A549 treated with AZD9567 at 1 μM for 4 hours (cell line): ENCODE results near the gene SURF1. TPM values are rescaled to one million over a fixed set of nuclear protein-coding genes. Genes with fewer than 3 reads are reported as not detected.

Experiments
- total RNA-seq: library from RNA; stranded (reverse); fragments of 200-300 nt; extraction: Qiagen RNA extraction; gene quantifications from 5 replicates; pipeline ENCODE4 v1.2.3, GENCODE V29; 2022; ENCODE audit not compliant: insufficient read depth

The SURF1 gene, protein sequence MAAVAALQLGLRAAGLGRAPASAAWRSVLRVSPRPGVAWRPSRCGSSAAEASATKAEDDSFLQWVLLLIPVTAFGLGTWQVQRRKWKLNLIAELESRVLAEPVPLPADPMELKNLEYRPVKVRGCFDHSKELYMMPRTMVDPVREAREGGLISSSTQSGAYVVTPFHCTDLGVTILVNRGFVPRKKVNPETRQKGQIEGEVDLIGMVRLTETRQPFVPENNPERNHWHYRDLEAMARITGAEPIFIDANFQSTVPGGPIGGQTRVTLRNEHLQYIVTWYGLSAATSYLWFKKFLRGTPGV
- 43.9 to 54.8 TPM (median 47.5 TPM) in 5 replicates for total RNA-seq

GRCh38 chr9:133356391-133357091, at the start of gene SURF1, which contains the start of gene SURF2:
TSS of gene SURF1 (minus strand) at chr9:133356487. CDS start at chr9:133356453, 34 bp downstream.
TSS of gene SURF2 (plus strand) at chr9:133356550. CDS start at chr9:133356593, 43 bp downstream.

GRCh38 chr9:133375724-133376654, 19.7 kb upstream of the SURF1 start, which contains the start of the genes STKLD1 and SURF4:
TSS of gene STKLD1 (plus strand) at chr9:133376366. CDS start at chr9:133376474, 108 bp downstream.
TSS of gene SURF4 (minus strand) at chr9:133376060. CDS start at chr9:133375969, 91 bp downstream.

GRCh38 chr9:133347985-133348717, 8.1 kb downstream of the SURF1 start, which contains the start of the genes MED22 and RPL7A:
TSS of gene MED22 (minus strand) at chr9:133348131. CDS start at chr9:133346662, 1,469 bp downstream.
TSS of gene RPL7A (plus strand) at chr9:133348218. CDS start at chr9:133348244, 26 bp downstream.

DNA sequence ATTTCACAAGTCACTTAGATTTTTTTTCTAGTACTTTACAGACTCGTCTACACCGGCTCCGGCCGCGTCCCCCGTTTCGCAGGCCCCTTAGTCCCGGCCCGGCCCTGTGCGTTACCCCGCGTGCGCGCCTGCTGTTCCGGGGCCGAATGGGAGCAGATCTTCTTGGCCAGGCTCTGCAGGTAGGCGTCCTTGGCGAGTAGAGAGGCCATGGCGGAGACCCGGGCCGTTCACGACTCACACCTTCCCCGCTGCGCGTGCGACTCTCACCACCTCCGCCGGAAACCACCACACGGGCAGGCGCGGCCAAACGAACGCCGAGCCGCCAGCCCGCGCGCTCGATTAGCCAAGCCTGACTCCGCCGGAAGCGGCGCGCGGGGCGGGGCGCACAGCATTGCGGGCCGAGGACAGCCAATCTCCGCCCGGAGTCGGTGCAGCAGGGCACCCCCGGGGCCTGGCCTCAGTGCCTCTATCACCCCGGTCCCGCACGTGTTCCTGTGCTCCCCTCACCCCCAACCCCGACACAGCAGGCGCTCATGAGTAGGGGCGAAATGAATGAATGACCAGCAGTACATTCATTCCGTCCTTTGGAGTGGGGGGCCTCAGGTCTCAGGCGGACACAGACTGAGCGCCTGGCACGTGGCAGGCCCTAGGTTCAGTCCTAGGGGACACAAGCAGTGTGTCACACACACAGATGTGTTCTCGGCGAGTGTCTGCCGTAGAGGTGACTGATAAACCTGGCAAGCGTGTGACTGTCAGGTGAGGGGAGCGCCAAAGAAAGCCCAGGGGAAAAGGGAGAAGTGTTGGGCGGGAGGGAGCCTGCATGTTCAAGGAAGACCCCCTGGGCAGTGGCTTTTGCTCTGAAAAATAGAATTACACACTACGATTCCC, 20.1 kb downstream of the SURF1 start, which contains the start of gene SURF6:
SURF6 (minus strand) TSS at position 265 of the 888 bp plus-strand sequence; CDS start at position 209, 56 bp downstream.

Other genes starting within 250 kb of the SURF1 start
- 20.4 to 30.5 TPM (median 27.1 TPM) in 5 replicates for gene RALGDS, start 235.2 kb downstream of the SURF1 start, total RNA-seq
- 1.7 to 2.0 TPM (median 1.7 TPM) in 4 of 5 replicates, not detected in the other for gene GBGT1, start 192.6 kb downstream of the SURF1 start, total RNA-seq
- not detected in 5 replicates for gene OBP2B, start 147.2 kb downstream of the SURF1 start, total RNA-seq
- not detected in 5 replicates for gene ABO, start 81.3 kb downstream of the SURF1 start, total RNA-seq
- gene SURF6, start 20.3 kb downstream of the SURF1 start, total RNA-seq, result 18.0 to 32.3 TPM (median 26.1 TPM) in 5 replicates
- 22.0 to 29.7 TPM (median 28.3 TPM) in 5 replicates for gene MED22, start 8.4 kb downstream of the SURF1 start, total RNA-seq
- 3,359 to 3,571 TPM (median 3,504 TPM) in 5 replicates for gene RPL7A, start 8.3 kb downstream of the SURF1 start, total RNA-seq
- gene SURF2, start 63 bp upstream of the SURF1 start, total RNA-seq, result 38.4 to 57.3 TPM (median 52.3 TPM) in 5 replicates
- 191 to 201 TPM (median 199 TPM) in 5 replicates for gene SURF4, start 19.6 kb upstream of the SURF1 start, total RNA-seq
- gene STKLD1, start 19.9 kb upstream of the SURF1 start, total RNA-seq, result 0.54 to 1.1 TPM (median 0.81 TPM) in 4 of 5 replicates, not detected in the other
- gene REXO4, start 61.5 kb upstream of the SURF1 start, total RNA-seq, result 32.2 to 36.8 TPM (median 33.9 TPM) in 5 replicates
- gene ADAMTS13, start 65.9 kb upstream of the SURF1 start, total RNA-seq, result 0.46 to 3.2 TPM (median 0.55 TPM) in 5 replicates
- 4.1 to 5.8 TPM (median 4.6 TPM) in 5 replicates for gene CACFD1, start 103.5 kb upstream of the SURF1 start, total RNA-seq
- 18.5 to 22.2 TPM (median 21.0 TPM) in 5 replicates for gene SLC2A6, start 122.6 kb upstream of the SURF1 start, total RNA-seq
- gene MYMK, start 168.5 kb upstream of the SURF1 start, total RNA-seq, result not detected in 5 replicates
- 0.05 TPM in 1 of 5 replicates, not detected in the others for gene ADAMTSL2, start 178.2 kb upstream of the SURF1 start, total RNA-seq